Right hindlimb (tissue), 1 donor: ENCODE data around the gene ST3GAL6.
"Not testable (repeated sequence)": the region's sequence is repeated elsewhere in the genome, so short reads cannot be mapped to it uniquely, and the experiment has no call there.

Experiments
- DNase-seq: peaks from one replicate; pipeline ENCODE4 v3.0.0-alpha.2; 2018

The ST3GAL6 gene

DNA sequence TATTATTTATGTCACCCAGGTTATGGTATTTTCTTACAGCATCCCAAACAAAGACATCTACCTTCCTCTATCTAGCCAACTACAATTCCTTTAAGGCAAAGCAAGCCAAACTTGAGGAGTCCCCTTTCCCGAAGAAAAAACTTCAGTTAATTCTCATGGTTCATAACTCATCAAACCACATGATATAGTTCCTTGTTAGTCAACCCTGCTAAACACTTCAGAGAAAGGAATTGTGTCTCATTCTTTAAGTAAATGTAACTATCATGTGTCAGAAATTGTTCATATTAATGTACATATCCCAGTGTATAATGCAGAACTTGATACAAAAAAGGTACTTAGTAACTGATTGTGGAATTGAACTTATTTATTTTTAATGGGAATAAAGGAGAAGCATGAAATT is 44.4 kb downstream of the ST3GAL6 start:
- no peak for DNase-seq

DNA sequence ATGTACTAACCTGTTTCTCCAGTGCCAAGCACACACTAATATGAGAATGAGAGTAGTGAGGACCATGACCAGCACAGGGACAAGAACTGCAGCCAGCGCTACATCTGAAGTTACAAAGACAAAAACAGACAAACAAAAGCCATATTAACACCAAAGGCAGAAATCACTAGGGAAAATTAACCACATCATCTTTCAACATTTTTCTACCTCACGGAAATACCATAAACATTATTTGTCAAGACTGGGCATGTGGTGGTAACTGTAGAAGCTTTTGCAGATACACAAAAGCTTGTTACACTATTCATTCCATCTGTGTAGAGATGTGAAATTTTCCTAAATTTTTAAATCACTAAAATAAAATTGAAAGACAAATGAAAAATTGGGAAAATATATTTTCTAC is 44.9 kb downstream of the ST3GAL6 start:
- no peak for DNase-seq

DNA sequence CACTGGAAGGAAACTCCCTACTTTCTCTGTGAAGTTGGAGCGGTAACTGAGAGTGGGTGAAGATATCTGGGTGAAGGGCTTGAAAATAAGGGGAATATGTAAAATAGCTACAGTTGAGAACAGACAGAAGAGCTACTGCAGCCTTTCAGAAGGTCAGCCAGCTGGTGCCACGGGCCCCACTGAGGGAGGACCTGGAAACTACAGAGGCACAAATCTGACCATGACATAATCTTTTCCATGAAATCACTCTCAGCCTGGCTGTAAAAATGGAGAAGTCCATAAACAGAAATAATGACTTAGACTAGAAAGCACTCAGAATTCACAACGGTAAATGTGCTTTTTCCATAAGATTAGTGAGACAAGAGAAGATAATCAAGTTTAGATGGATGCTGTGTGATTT is 46.4 kb downstream of the ST3GAL6 start:
- DNase-seq = peak; percentile 29

DNA sequence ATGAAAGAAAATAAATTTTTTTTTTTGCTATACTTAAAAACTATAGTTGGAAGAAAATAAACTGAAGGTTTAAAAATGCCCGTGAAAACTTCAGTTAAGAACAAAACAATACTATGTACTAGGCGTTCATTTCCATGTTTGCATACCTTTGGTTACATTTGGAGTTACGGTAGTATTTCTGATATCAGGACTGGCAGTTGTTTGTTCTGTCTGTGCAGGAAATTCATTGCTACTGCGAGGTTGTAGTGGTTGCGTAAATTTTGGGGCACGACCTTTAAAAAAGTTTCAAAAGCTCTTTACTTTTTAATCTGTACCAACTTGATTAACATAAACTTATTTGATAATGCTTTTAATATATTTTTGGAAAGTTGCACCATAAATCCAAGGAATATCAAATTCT is 47.9 kb downstream of the ST3GAL6 start:
- DNase-seq = no peak

DNA sequence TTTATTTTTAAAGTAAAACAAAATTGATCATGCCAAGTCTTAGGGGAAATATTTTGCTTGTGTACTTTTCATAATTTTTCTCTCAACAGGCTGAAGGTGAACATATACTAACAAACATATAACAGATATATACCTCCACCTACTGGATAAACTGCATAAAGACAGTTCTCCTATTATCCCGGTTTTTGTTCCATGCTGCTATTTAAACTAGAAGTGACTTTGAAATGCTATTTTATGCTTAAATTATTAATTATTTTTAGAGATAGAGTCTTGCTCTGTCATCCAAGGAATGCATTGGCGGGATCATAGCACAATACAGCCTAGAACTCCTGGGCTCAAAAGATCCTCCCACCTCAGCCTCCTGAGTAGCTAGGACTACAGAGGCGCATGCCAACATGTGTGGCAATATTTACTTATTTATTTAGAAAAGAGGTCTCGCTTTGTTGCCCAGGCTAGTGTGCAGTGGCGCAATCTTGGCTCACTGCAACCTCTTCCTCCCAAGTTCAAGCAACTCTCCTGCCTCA is 49.8 kb downstream of the ST3GAL6 start:
- no peak for DNase-seq

DNA sequence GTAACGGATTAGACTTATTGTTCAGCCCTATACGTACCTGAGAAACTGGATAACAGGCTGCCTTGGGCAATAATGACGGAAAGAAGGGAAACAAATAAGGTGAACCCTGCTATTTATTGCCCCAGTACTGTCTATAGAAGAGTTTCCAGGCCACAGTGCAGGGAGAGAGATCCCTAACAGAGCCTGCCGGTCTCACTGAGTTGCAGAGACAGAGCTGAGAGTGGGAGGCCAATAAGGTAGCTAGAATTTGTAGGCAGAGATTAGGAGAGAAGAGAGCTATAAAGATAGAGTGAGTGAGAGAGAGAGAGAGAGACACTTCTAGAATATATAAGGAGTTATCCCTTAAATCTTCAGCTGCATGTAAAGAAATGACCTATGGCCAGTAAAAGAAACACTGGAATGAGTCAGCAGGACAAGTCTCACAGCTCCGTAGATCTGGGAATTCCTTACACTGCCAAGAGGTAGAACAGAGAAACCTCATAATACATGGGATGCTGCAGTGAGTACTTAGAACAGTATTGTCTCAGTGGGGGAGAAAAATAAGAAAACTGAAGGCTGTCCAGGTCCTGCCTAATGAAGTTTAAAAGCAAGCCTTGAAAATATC is 51.8 kb downstream of the ST3GAL6 start:
- no peak for DNase-seq

DNA sequence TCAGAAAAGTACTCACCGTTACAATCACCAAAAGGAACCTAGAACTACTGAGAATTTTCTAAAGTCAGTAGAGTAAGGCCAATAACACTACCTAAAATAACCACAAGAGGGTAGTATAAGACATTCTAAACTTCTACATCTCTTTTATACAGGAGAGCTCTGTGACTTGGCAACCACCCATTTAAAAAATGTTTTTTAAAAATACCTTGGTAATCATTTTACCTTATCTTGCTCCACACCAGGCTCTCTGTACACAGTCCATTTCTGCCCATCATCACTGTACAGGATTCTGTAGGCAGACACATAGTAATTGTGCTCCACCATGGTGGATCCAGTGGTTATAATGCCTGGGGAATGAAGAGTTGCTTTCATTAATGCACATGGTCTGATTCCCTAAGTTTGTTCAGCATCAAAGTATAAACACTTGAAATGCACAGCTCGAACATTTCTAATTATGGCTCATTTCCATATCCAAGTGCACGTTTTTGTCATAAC is 54.5 kb downstream of the ST3GAL6 start:
- DNase-seq = peak; percentile 18

DNA sequence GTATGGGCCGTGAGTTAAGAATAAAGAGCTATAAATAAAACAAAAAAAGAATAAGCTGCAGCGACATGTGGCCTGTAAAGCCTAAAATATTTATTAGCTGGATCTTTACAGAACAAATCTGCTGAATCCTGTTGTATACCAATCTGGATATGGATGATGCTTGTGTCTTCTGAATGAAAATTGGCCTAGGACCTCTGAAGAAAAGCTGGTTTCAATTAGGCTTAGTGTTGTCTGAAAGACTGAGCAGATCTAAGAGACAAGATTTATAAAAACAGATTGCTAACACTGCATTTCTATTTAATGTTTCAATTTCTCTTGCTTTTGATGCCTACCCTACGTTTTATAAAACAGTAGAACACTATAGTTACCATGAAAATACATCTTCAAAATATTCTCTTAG is 57.9 kb downstream of the ST3GAL6 start:
- no peak for DNase-seq

DNA sequence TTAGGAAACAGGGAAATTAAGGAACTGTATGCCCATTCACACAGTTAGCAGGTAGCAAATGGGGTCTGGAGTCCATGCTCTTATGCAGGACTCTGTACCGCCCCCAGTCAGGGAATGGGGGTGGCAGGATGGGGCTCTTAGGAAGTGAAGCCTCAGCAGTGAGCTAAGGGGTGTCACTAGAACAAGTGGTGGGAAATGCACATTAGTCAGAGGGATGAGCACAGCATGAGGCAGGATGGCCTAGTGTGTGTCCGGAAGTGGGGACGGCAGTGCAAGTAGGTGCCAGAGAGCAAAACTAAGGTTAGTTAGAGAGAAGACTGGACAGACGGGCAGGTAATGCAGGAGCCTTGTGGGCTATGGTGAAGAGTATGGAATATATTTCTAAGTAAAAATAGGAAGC is 60.7 kb downstream of the ST3GAL6 start:
- no peak for DNase-seq

DNA sequence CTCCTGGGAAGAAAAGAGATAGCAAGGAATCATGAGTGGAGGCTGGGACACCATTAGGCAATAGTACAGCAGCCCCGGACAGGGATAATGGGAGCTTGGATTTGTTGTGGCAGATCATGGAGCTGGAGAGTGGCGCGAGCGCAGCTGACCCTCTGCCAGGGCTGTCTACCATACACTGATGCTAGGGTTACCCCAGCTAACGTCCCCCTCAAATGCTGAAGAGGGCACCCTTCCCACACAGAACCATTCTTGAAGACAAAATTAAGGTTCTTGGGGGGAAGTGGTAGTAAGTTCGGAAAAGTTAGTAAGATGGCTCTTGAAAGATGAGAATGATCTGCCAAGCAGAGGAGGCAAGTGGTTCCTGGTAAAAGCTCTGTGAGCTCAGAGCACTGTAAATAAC is 61.1 kb downstream of the ST3GAL6 start:
- DNase-seq = no peak

DNA sequence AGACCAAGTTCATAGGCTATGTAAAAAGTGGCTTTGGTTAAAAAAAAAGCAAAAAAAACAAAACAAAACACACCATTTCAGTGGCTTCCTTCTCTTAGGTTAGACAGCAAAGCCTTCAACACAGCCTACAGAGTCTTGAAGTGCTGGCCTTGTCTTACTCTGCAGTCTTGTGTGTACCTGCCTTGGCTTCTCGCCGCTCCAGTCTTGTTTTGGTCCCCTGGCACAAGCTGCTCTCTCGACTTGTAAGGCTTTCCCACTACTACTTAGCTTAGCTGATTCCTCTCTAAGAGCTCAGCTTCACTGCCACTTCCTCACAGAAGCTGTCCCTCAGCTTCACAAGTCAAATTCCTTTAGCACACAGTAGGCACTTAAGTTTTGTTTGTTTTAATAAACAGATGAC is 63.0 kb downstream of the ST3GAL6 start:
- no peak for DNase-seq

DNA sequence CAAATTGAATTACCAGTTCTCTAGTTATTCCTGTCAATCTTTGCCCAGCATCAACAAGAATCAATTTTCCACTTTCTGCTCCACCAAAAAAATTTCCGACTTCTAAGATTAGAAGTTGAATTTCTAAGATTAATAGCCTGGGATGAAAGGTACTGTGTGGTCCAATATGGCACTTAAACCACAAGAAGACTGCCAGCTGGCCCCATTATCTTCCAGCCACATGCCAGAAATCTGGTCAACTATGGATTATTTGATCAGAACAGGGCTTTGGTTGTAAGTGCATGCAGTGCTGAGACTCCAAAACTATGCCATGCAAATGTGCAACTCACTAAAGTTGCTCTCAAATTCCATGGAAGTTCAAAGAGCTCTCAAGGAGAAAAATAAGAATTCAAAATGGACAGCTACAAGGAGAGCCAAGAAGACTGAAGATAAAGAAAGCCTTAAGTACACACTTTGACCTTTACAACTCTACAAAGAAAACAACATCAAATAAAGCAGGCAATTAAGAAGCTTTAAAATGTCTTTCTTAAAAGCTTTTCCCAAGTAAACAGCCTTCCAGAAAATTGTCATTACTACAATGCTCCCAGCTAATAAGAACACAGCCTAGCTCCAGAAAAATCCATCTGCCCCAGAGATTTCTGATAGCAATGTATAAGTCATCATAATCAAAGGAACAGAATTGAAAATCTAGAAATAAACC is 64.2 kb downstream of the ST3GAL6 start:
- peak; percentile 35 for DNase-seq

DNA sequence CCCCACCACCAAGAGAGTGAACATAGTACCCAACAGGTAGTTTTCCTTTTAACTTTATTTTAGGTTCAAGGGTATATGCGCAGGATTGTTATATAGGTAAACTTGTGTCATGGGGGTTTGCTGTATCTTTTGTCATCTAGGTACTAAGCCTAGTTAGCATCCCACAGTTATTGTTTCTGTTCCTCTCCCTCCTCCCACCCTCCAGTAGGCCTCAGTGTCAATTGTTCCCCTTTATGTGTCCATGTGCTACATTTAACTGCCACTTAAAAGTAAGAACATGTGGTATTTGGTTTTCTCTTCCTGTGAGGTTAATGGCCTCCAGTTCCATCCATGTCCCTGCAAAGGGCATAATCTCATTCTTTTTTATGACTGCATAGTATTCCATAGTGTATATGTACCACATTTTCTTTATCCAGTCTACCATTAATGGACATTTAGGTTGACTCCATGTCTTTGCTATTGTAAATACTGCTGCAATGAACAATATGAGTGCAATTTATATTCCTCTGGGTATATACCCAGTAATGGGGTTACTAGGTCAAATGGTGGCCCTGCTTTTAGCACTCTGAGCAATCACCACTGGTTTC is 66.2 kb downstream of the ST3GAL6 start:
- no peak for DNase-seq

DNA sequence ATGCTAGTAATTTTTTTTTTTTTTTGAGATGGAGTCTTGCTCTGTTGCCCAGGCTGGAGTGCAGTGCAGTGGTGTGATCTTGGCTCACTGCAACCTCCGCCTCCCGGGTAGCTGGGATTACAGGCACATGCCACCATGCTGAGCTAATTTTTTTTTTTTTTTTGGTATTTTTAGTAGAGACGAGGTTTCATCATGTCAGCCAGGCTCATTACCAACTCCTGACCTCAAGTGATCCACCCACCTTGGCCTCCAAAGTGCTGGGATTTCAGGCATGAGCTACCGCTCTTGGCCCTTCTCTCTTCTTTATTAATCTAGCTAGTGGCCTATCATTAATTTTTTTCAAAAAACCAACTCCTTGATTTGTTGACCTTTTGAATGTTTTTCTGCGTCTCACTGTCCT is 67.9 kb downstream of the ST3GAL6 start:
- not testable (repeated sequence) for DNase-seq

DNA sequence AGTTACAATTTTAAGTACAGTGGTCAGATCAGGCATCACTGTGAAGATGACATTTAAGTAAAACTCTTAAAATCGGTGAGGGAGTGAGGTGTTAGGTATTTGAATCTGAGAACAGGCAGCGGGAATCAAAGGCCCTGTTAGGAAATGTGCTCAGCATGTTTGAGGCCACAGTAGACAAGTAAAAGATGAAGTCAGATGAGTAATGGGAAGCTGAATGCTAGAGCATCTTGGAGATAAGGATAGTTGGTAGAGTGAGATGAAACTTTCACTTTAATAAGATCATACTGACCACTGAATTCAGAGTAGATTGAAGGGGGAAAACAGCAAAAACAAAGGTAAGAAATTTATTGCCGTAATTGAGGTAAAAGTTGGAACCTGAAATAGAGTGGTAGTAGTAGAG is 76.7 kb downstream of the ST3GAL6 start:
- DNase-seq = no peak

DNA sequence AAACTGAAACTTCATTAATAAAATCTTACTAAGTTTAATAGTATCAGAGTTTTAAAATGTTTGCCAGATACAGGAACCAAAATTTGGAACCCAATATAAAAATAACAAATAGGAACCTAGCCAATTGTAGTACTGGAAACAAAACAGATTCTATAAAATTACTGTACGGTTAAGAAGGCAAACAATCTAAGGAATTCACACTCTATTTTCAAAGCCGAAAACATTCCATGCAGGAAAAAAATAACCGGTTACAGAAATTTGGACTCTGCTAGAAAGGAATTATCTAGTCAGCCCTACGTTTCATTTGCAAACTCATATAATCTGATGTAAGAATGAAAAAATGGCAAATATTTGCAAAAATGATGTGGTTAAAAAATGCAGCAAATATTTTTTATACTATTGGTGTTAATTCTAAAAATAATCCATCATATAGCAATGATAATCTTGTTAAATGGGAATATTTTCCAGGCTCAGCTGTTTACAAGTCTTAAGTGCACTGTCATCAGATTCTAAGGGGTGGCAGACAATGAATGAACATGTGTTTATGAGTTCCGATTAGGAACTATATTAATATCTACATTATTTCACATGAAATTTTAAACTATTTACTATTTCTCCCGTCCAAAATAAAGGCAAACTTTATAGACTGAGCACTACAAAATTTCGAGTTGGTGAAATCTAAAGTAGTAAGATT is 80.3 kb downstream of the ST3GAL6 start:
- no peak for DNase-seq
